Prostate gland (tissue), 2 donors: ENCODE measurements around the gene RAET1E.

Experiments
- CTCF ChIP-seq, 4 experiments: fragments of 200-600 bp in 2 of 4; fragments of 450-650 bp in 2 of 4; sonication (generic) in 2 of 4; IDR thresholded peaks; 1 replicate in 3 of 4; 2 replicates in 1 of 4; pipeline ENCODE4 v1.5.1; 2016 to 2019; ENCODE audit warnings: antibody characterized with exemption in 4 of 4, mild to moderate bottlenecking in 2 of 4, moderate library complexity in 2 of 4
- POLR2A ChIP-seq: fragments of 450-650 bp; IDR thresholded peaks from one replicate; pipeline ENCODE4 v1.6.1; 2016; ENCODE audit warnings: antibody characterized with exemption, mild to moderate bottlenecking
- POLR2AphosphoS5 ChIP-seq: sonication (generic); formaldehyde crosslinking; IDR thresholded peaks from one replicate; pipeline ENCODE4 v1.6.1; 2017; ENCODE audit warnings: antibody characterized with exemption

GRCh38 chr6:149881860-149882259 lies 16.1 kb downstream of the RAET1E start:
- no peak for TF ChIP-seq POLR2A
- no peak for TF ChIP-seq CTCF (IDR thresholded peaks at IDR 0.05)
- no peak for TF ChIP-seq POLR2AphosphoS5
